Brain microvascular endothelial cell (primary cell): ENCODE data around the gene NTN4.
"Not testable (repeated sequence)": the region's sequence is repeated elsewhere in the genome, so short reads cannot be mapped to it uniquely, and the experiment has no call there.

Experiments
- DNase-seq: peaks from one replicate; pipeline ENCODE4 v3.0.0-alpha.2; 2020
- H3K27ac ChIP-seq: fragments of 250-450 bp; sonication (Bioruptor Pico); 2 replicates; pipeline ENCODE4 v1.5.1; 2020; ENCODE audit warnings: mild to moderate bottlenecking, moderate library complexity
- H3K27me3 ChIP-seq: fragments of 250-450 bp; sonication (Bioruptor Pico); replicated peaks from 2 replicates; pipeline ENCODE4 v1.5.1; 2020; ENCODE audit warnings: mild to moderate bottlenecking
- H3K36me3 ChIP-seq: fragments of 250-450 bp; sonication (Bioruptor Pico); replicated peaks from 2 replicates; pipeline ENCODE4 v1.5.1; 2020; ENCODE audit warnings: mild to moderate bottlenecking
- H3K4me3 ChIP-seq: 2 replicates; pipeline ENCODE4 v1.5.1; 2011; ENCODE audit warnings: low read depth, mild to moderate bottlenecking, control low read depth, low read length, moderate library complexity
- CTCF ChIP-seq: IDR thresholded peaks from 2 replicates; pipeline ENCODE4 v1.5.1; 2011; ENCODE audit warnings: low read depth, mild to moderate bottlenecking, moderate library complexity, low read length, control low read depth, inconsistent platforms; ENCODE audit errors: missing control alignments
- in situ Hi-C: cut with HindIII; loops from 2 replicates; pipeline ENCODE4 v1.10.0; 2017; ENCODE audit warnings: low sequenced_read_pairs, low pct_ligation_motif_present

The NTN4 gene

GRCh38 chr12:95739561-95740313, 50.8 kb downstream of the NTN4 start:
- no peak for DNase-seq
- Histone ChIP-seq H3K27ac (no peak overlapping the region), H3K36me3 (peaks cover 12% of the 10 kb centered on the region), H3K4me3 (no peak overlapping the region), H3K27me3 (no peaks in the 10 kb centered on the region)
- in situ Hi-C loops, result no loop called here
- TF ChIP-seq CTCF, result no peak

GRCh38 chr12:95738024-95738611, 52.4 kb downstream of the NTN4 start:
- Histone ChIP-seq H3K36me3 (peaks cover 12% of the 10 kb centered on the region), H3K27me3 (no peaks in the 10 kb centered on the region), H3K27ac (no peak overlapping the region), H3K4me3 (no peak overlapping the region)
- in situ Hi-C loops, result no loop called here
- DNase-seq, result no peak
- TF ChIP-seq CTCF, result no peak

- H3K4me3 ChIP-seq, result no peak overlapping the region
- TF ChIP-seq CTCF, result no peak
- peaks cover 12% of the 10 kb centered on the region for H3K36me3 ChIP-seq
- in situ Hi-C loops, result no loop called here
- H3K27me3 ChIP-seq, result no peaks in the 10 kb centered on the region
- no peak overlapping the region for H3K27ac ChIP-seq
- no peak for DNase-seq
Measured at GRCh38 chr12:95736631-95737030, 53.9 kb downstream of the NTN4 start.

GRCh38 chr12:95735728-95736127, 54.8 kb downstream of the NTN4 start:
- DNase-seq, H3K27ac ChIP-seq, H3K4me3 ChIP-seq, in situ Hi-C loops, H3K27me3 ChIP-seq: not testable (repeated sequence)
- peaks cover 14% of the 10 kb centered on the region for H3K36me3 ChIP-seq

- in situ Hi-C loops, result no loop called here
- DNase-seq, result no peak
- Histone ChIP-seq H3K4me3 (no peak overlapping the region), H3K27ac (no peak overlapping the region), H3K36me3 (peaks cover 19% of the 10 kb centered on the region), H3K27me3 (no peaks in the 10 kb centered on the region)
- no peak for TF ChIP-seq CTCF
Measured at GRCh38 chr12:95733141-95733825, 57.3 kb downstream of the NTN4 start.

- no peak for DNase-seq
- H3K27ac ChIP-seq, result no peak overlapping the region
- no peaks in the 10 kb centered on the region for H3K27me3 ChIP-seq
- TF ChIP-seq CTCF, result no peak
- peaks cover 10% of the 10 kb centered on the region for H3K36me3 ChIP-seq
- in situ Hi-C loops, result no loop called here
- no peak overlapping the region for H3K4me3 ChIP-seq
Measured at GRCh38 chr12:95731519-95731958, 59.0 kb downstream of the NTN4 start.
